ENCODE results near the gene WDR72.

The WDR72 gene

DNA sequence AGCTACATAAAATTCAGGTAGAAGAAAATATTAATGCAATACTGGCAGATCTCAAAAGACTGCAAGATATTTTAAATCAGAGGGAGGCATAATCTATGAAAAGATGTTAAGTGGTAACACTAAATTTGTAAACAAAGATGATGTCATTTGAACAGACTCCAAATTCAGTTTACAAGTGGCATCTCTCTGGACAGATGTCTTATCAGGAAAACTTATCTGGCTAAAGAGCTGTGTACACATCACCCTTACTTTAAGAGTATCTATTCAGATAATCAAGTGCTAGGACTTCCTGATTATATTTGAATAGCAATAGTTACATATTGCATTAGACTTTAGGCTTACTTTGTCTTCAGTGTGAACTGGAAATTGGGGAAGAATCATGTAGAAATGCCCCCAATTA lies 231.5 kb downstream of the WDR72 start:
- DNase-seq: no peak

DNA sequence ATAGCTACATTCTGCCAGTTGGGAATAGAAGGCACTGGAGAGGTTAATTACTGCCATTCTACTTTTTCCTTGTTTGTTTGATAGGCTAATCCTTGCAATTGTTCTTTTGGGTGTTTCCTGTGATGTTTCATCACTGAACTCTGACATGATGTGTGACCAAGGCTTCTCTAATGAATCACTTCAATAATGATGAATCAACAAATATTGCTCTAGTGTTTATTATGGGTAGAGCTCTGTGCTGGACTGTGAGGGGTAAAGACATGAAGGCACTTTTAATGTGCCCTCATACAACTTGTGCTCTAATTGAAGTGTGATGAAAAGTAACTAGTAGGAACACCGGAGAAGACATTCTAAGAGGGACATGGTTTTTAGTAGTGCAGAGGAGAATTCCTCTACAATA lies 233.6 kb downstream of the WDR72 start:
- no peak for DNase-seq

DNA sequence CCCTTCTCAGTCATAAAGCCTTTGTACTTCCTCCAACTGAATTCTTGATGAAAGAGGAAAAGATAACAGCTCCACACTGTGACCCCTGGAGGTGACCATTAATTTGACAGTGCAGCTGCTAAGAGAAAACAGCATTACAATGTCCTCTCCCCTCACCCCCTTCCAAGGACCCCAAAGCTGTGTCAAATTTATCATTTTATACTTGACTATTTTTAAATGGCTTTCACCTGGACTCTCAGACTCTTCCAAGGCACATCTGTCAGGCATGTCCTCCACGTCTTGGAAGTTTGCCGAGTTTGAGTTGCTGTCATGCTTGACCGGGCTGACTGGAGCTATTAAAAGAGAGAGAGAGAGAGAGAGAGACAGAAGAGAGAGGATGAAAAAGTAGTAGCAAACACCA lies 236.5 kb downstream of the WDR72 start:
- peak; percentile 16 for DNase-seq

DNA sequence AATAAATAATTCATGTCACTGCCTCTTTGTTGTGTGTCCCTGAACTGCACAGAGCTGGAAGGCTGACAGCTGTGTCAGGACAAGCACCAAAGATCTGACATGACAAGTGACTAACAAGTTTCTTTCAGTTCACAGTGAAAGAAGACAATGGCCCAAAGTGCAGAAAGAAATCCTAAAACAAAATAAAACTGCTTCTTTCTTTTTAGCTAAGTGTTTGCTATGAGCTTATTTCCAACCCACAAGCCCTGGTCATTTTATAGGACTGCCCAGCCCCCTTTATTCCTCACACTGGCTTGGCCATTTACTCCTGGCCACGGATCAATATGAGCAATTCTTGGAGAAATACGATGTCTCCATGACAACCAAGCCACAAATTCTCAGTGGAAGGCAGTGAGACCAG lies 238.5 kb downstream of the WDR72 start:
- DNase-seq: no peak

DNA sequence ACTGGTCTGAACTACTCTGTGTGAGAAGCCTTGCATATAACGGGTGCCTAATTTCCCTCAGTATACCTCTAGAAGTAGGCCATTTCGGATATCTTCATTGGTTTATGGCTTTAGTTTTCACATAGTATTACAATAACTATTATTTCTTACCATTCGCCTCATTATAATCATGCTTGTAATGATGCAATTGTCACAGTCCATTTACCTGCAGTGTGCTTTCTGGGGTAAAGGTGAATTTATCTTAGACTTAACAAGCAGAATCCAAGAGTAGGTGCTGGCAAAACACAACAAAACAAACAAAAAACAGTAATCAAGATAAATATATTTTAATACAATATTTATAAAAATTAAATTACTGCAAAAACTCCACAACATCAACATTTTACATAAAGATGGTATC lies 246.0 kb downstream of the WDR72 start:
- no peak for DNase-seq

DNA sequence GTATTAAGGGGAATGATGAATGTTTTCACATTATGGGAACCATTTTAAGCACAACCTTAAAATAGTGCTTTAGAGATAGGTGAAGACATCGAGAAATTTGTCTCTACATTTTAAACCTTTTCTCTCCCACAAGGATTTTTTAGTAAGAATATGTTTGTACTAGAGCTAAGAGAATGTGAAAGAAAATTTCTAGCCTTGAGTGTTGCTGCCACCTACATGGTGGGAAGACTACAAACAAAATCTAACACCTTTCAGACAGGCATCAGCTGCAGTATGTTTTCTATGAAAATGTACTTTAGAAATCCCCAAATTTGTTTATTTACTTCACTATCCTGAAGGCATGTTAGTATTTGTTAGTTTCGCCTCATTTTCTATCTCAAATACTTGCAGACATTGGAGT lies 247.4 kb downstream of the WDR72 start:
- no peak for DNase-seq

DNA sequence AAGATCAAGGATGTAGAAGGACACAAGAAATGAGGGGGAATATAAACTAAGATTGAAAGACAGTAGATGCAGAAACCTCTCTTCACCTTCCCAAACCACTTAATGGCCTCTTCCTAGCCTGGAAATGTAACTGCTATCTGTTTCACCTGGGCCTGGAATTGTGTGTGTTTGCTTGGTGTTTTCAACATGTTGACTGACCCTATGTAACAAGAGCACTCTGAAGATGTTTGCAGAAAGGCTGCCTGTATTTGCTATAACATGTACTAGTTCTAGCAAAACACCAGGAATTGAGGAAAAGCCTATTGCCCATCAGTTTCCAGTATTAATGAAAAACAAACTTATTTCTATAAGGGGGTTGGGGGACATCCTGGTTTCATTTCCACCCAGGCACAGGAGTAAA lies 248.3 kb downstream of the WDR72 start:
- no peak for DNase-seq

DNA sequence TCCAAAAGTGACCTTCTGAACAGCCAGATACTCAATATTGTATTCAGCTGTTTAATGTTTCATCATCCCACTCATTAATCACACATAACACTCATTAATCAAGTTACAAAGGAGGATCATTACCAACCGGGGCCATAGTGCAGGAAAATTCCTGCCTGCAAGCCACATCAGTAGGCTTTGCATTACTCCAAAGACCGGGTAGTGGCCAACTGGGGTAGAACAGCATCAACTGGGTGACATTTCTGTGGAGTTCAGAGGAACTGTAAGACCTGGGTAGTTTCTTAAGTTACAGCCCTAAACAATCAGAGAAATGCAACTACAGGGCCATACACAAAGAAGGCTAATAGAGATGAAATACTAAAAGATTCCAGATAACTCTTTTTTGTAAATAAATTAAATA lies 253.1 kb downstream of the WDR72 start:
- no peak for DNase-seq

DNA sequence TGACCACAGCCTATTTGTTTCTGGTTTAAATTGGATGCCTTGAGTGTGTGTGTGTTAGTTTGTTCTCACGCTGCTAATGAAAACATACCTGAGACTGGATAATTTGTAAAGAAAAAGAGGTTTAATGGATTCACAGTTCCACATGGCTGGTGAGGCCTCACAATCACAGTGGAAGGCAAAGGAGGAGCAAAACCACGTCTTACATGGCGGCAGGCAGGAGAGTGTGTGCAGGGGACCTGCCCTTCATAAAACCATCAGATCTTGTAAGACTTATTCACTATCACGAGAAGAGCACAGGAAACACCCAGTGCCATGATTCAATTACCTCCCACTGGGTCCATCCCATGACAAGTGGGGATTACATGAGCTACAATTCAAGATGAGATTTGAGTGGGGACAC lies 260.5 kb downstream of the WDR72 start:
- DNase-seq: no peak

DNA sequence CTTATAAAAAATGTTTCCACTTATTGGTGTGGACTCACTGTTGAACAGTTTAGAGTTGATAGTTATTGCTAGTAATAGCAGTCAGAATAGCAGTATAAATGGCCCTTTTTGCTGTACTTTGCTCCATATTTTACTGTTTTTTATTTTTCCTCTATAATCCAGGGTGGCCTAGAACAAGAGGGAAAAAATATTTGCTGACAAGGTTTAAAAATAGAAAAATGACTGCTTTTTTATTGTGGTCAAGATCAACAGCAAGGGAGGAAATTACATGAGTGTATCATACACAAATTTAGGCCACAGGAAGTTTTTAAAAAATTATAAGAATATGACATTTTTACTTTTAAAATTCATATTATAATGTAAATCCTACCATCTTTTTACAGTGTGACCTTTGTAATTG lies 269.1 kb downstream of the WDR72 start:
- DNase-seq: no peak

DNA sequence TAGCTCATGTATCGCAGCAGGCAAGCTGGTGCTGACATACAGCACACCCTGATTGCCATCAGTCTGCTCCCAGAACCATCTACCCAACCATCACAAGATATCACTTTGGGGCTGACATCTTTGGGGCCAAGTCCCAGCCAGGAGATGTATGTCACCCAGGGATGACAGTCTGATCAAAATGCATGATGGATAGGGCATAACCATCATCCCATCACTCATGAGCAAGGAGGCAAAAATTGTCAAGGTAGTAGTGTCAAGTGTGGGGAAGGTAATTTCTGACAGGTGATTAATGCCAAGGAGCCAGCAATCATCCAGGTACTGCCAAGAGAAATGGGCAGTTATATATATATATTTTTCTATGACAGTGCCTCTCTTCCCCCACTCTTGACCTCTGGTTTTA lies 277.4 kb downstream of the WDR72 start:
- no peak for DNase-seq

DNA sequence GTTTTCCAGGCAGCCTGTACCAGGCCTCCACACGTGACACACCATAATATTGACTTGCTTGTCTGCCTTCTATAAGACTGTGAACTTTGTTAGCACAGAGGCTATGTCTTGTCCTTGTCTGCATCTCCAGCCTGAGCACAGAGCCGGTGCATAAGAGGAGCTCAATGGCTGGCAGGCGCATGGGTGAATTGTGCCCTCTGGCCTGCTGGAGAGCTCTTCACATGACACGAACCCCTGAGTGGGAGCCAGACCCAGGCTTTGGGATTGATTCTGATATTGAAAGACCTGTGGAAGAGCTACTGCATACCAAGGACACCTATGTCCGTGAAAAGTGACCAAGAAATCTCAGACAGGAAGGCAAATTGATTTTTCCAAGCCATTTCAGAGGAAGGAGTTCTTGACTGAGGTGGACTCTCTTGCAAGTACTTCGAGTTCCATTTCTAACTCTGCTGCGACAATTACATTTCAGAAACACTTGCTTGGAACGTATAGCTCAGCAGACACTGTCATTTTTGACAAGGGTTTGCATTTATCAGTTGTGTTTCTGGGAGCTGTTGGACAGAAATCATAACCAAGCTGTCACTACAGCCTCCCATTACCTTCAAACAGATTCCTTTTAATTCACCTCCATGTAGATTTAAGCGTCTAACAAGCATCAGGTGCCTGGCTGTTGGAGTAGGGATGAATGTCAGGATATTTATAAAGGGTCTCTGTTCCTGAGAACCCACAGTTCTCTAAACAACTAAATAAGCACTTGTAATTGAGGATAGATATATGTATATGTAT lies 281.3 kb downstream of the WDR72 start:
- DNase-seq: no peak

DNA sequence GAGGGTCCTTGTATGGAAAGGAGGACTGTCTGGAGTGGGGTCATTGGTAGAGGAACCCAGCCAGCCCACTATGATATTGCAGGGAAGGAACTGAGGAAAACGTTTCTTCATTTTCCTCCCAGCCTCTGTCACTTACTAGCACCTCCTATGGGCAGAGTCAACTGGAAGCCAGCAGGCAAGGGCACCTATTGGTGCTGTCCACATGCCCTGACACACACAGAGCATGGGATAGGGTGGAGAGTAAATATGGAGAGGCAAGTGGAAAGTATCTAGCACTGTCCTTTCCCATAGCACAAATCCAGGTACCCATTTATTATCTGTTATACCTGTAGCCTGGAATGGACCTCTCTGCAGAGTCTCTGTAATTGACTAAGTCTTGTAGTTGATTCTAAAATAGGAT lies 285.6 kb downstream of the WDR72 start:
- no peak for DNase-seq

DNA sequence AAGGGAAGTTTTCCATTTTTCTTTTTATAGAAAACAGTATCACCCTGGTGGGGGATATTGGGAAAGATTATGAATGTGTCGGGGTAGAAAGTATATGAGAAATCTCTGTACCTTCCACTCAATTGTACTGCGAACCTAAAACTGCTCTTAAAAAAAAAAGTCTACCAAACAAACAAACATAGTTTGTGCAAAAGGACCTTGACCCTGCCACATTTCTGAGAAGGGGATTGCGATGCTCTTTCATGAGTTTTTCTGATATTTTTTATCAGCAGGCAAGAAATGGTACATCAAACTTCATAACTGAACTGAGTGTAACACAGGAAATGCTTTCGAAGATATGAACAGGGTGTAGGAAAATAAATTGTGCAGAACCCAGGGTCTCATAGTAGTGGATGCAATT lies 286.0 kb downstream of the WDR72 start:
- DNase-seq: no peak

DNA sequence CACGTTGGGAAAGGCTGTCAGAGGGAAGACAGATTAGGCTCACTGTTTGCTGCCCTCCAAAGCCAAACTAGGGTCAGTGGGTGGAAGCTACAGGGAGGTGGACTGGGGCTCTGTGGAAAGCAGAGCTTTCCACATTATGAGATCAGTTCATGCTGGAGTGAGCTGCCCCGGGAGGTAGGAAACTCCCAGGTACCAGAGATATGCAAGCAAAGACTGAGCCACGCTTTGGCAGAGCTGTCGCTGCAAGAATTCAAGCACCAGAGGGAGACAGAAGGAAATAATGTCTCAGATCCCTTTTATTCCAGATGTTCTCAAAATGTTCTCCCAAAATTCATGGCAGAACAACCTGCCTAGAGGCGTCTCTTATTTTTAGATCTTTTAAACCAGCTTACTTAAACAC lies 286.6 kb downstream of the WDR72 start:
- DNase-seq: no peak

DNA sequence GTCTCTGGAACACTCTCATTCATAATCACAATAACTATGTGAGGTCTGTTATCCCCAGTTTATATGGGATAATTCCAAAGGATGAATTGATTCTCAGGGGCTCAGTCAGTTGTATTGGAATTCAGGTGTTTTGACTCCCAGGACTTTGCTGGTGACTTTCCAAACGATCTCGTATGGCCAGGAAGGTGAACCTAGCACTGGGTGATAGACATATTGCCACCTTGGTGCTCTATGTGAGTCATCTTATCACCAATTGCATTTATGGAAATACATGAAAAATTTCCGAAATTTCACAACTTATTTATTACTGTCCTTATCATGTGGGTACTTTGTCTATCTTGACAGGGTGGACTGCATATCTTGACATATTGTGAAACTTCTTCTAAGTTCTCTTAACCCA lies 287.3 kb downstream of the WDR72 start:
- no peak for DNase-seq

DNA sequence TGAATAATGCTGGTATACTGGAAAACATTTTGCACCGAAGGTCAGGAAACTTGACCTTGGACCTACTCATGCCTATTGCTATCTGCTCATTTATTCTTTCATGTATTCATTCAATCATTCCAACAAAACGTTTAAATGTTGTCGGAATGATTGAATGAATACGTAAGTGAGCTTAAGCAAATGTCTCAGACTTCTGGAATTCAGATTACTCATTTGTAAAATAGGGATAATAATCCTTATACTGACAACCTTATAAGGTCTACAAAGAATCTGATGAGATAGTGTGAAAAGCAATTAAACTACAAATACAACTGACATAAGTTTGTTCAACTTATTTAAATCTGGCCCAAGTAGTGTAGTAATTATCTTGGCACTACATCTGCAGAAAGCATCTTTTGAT lies 288.7 kb downstream of the WDR72 start:
- no peak for DNase-seq

DNA sequence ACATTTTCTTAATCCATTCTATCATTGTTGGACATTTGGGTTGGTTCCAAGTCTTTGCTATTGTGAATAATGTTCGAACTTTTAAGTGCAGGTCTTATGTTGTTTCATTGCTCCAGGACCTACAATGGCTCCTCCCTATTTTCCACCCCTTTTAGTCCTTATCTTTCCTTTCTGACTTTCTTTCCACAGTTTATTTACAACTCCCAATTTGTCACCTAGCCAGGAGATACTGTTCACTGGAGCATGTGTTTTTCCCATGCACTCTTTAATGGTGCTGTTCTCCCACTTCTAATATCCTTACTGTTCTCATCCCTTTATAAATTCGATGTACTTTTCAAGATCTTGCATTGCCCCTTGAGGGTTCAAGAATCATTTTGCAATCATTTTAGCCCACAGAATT lies 290.0 kb downstream of the WDR72 start:
- no peak for DNase-seq
